ENCODE results near the gene UNC13B. TPM values are rescaled to one million over a fixed set of nuclear protein-coding genes. Genes with fewer than 3 reads are reported as not detected.

UNC13B gene
- total and polyA plus RNA-seq, 7 donors: 14.6 to 25.6 (median 20.5) TPM

DNA sequence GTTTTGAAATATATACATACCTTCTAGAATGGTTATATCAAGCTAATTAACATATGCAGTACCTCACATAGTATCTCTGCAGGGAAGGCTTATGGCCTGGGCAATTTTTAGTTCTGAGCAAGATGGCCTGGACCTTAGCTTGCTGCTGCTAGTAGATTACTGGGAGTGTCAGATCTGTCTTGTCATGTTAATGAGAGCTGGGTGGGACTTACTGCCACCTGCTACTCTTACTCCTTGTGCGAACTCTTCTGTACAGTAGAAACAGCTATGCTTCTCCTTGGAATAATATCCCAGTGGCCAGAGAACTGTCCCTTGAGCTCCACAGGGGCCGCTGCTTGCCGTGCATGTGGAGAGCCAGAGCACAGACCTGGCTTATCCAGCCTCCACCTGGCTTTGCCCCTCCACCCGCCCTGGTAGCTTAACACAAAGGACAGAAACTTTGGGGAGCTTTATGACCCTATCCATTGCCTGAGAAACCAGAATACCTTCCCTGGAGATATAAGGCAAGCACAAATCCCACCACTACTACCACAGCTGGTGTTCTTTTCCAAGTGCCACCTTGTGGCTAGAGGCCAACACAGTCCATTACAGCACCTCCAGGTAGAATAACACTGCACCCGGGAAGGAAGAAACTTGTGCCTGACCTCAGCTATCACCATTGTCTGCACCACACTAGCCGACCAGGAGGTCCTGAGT lies 253.7 kb downstream of the UNC13B start:
- Histone ChIP-seq H3K9me3 (no peaks in the 10 kb centered on the region), H3K4me3 (no peak overlapping the region), H3K36me3 (no peaks in the 10 kb centered on the region), H3K27ac (no peak overlapping the region), H3K4me1 (no peaks in the 10 kb centered on the region), H3K27me3 (no peaks in the 10 kb centered on the region)
- intact Hi-C loops (cut with DNase I): no loop called here
- TF ChIP-seq EP300 (IDR thresholded peaks at IDR 0.05): no peak
- TF ChIP-seq, protein P1, sequence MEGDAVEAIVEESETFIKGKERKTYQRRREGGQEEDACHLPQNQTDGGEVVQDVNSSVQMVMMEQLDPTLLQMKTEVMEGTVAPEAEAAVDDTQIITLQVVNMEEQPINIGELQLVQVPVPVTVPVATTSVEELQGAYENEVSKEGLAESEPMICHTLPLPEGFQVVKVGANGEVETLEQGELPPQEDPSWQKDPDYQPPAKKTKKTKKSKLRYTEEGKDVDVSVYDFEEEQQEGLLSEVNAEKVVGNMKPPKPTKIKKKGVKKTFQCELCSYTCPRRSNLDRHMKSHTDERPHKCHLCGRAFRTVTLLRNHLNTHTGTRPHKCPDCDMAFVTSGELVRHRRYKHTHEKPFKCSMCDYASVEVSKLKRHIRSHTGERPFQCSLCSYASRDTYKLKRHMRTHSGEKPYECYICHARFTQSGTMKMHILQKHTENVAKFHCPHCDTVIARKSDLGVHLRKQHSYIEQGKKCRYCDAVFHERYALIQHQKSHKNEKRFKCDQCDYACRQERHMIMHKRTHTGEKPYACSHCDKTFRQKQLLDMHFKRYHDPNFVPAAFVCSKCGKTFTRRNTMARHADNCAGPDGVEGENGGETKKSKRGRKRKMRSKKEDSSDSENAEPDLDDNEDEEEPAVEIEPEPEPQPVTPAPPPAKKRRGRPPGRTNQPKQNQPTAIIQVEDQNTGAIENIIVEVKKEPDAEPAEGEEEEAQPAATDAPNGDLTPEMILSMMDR (IDR thresholded peaks at IDR 0.05): no peak
- TF ChIP-seq POLR2A (IDR thresholded peaks at IDR 0.05): no peak
- TF ChIP-seq POLR2AphosphoS5 (IDR thresholded peaks at IDR 0.05): no peak
- no peak for DNase-seq
- 78 to 79% methylated on average over 6 of the region's 6 CpGs for WGBS, 2 donors

- H3K36me3 ChIP-seq: no peaks in the 10 kb centered on the region
- WGBS, 2 donors: 82 to 85% methylated on average over 2 of the region's 2 CpGs
- no peak for DNase-seq
- H3K9me3 ChIP-seq: no peaks in the 10 kb centered on the region
- H3K27ac ChIP-seq: no peak overlapping the region
- TF ChIP-seq POLR2A (IDR thresholded peaks at IDR 0.05) (no peak), POLR2AphosphoS5 (IDR thresholded peaks at IDR 0.05) (no peak), EP300 (IDR thresholded peaks at IDR 0.05) (no peak)
- TF ChIP-seq, protein P1 (IDR thresholded peaks at IDR 0.05): no peak
- intact Hi-C loops (cut with DNase I): no loop called here
- H3K4me1 ChIP-seq: no peaks in the 10 kb centered on the region
- no peaks in the 10 kb centered on the region for H3K27me3 ChIP-seq
- H3K4me3 ChIP-seq: no peak overlapping the region
These were observed 254.3 kb downstream of the UNC13B start for GRCh38 chr9:35416098-35416427.

GRCh38 chr9:35422346-35422745 lies 260.5 kb downstream of the UNC13B start:
- no peak for TF ChIP-seq POLR2A (IDR thresholded peaks at IDR 0.05)
- no peak for TF ChIP-seq EP300 (IDR thresholded peaks at IDR 0.05)
- TF ChIP-seq POLR2AphosphoS5 (IDR thresholded peaks at IDR 0.05): no peak
- TF ChIP-seq, protein P1 (IDR thresholded peaks at IDR 0.05): no peak
- no peaks in the 10 kb centered on the region for H3K36me3 ChIP-seq
- 98% methylated on average over 1 of the region's 1 CpG for WGBS, 2 donors
- no peaks in the 10 kb centered on the region for H3K9me3 ChIP-seq
- no peaks in the 10 kb centered on the region for H3K4me1 ChIP-seq
- no peak overlapping the region for H3K4me3 ChIP-seq
- no peak for DNase-seq
- intact Hi-C loops (cut with DNase I): no loop called here
- H3K27me3 ChIP-seq: no peaks in the 10 kb centered on the region
- no peak overlapping the region for H3K27ac ChIP-seq

- H3K4me3 ChIP-seq: no peak overlapping the region
- H3K36me3 ChIP-seq: no peaks in the 10 kb centered on the region
- H3K9me3 ChIP-seq: no peaks in the 10 kb centered on the region
- intact Hi-C loops (cut with DNase I): no loop called here
- 78 to 84% methylated on average over 2 of the region's 2 CpGs for WGBS, 2 donors
- no peak for TF ChIP-seq POLR2A (IDR thresholded peaks at IDR 0.05)
- no peak for TF ChIP-seq POLR2AphosphoS5 (IDR thresholded peaks at IDR 0.05)
- TF ChIP-seq, protein P1 (IDR thresholded peaks at IDR 0.05): no peak
- no peak for TF ChIP-seq EP300 (IDR thresholded peaks at IDR 0.05)
- DNase-seq: no peak
- H3K27me3 ChIP-seq: no peaks in the 10 kb centered on the region
- H3K27ac ChIP-seq: no peak overlapping the region
- no peaks in the 10 kb centered on the region for H3K4me1 ChIP-seq
These were observed 260.9 kb downstream of the UNC13B start for GRCh38 chr9:35422753-35423152.

DNA sequence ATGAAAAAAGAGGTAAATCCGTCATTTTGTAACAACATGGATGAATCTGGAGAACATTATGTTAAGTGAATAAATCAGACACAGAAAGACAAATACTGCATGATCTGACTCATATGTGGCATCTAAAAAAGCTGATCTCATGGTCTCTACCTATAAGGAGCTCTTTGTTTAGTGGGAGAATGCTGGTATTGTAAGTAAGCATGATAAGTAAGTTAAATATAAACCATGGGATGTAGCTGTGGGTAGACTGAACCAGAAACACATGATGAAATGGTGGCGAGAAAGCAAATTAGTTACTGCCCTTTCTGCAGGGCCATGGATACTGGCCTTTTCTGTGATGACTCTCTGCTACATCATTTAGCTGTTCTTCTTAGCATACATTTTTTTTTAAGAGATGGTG lies 261.7 kb downstream of the UNC13B start:
- intact Hi-C loops (cut with DNase I): no loop called here
- no peak overlapping the region for H3K27ac ChIP-seq
- no peak for TF ChIP-seq POLR2A (IDR thresholded peaks at IDR 0.05)
- 22 to 68% methylated on average over 2 of the region's 2 CpGs for WGBS, 2 donors
- H3K4me3 ChIP-seq: no peak overlapping the region
- H3K27me3 ChIP-seq: no peaks in the 10 kb centered on the region
- H3K9me3 ChIP-seq: peaks cover 0 to 3% (median 0%) of the 10 kb centered on the region in 4 donors
- H3K4me1 ChIP-seq: no peaks in the 10 kb centered on the region
- no peaks in the 10 kb centered on the region for H3K36me3 ChIP-seq
- DNase-seq: no peak

All from sigmoid colon (tissue), 7 donors.